ENCODE results near the gene CDC73.

- TF ChIP-seq CTCF (IDR thresholded peaks at IDR 0.05) (no peak), POLR2AphosphoS5 (IDR thresholded peaks at IDR 0.05) (no peak), POLR2A (IDR thresholded peaks at IDR 0.05) (no peak), EP300 (IDR thresholded peaks at IDR 0.05) (no peak)
Observed at GRCh38 chr1:193184776-193185175, 62.9 kb downstream of the CDC73 start.
